MG63 (cell line): ENCODE results near the gene ATP5F1C. TPM values are rescaled to one million over a fixed set of nuclear protein-coding genes. Genes with fewer than 3 reads are reported as not detected.
"Not testable (repeated sequence)": the region's sequence is repeated elsewhere in the genome, so short reads cannot be mapped to it uniquely, and the experiment has no call there.

Experiments used
- DNase-seq: peaks from one replicate; pipeline ENCODE4 v3.0.0-alpha.2; 2020
- H3K27me3 ChIP-seq: fragments of 250-450 bp; sonication (Bioruptor Pico); 2 replicates; pipeline ENCODE4 v1.5.1; 2020; ENCODE audit warnings: mild to moderate bottlenecking, moderate library complexity
- H3K36me3 ChIP-seq: fragments of 250-450 bp; sonication (Bioruptor Pico); 2 replicates; pipeline ENCODE4 v1.5.1; 2020; ENCODE audit warnings: mild to moderate bottlenecking, moderate library complexity
- H3K4me3 ChIP-seq: fragments of 250-450 bp; sonication (Bioruptor Pico); 2 replicates; pipeline ENCODE4 v1.5.1; 2020; ENCODE audit warnings: mild to moderate bottlenecking, moderate library complexity
- H3K9me3 ChIP-seq: fragments of 250-450 bp; sonication (Bioruptor Pico); 2 replicates; pipeline ENCODE4 v1.5.1; 2020; ENCODE audit warnings: mild to moderate bottlenecking, moderate library complexity
- total RNA-seq: library from RNA; depleted of rRNA; stranded (reverse); fragments of >200 nt; shearing (Covaris generic); gene quantifications from 2 replicates; pipeline ENCODE4 v1.2.3, GENCODE V29; 2014; ENCODE audit warnings: low replicate concordance; rRNA removed

The ATP5F1C gene
- 499 and 516 TPM in 2 replicates for total RNA-seq

- DNase-seq, result peak; percentile 95
- Histone ChIP-seq H3K9me3 (no peaks in the 10 kb centered on the region), H3K36me3 (peaks cover 31% of the 10 kb centered on the region), H3K27me3 (no peaks in the 10 kb centered on the region), H3K4me3 (peak within 1 kb of the TSS; percentile 95)
Observed at GRCh38 chr10:7787857-7788638, at the start of gene ATP5F1C, which contains the start of gene KIN. Gene ATP5F1C (plus strand): TSS chr10:7788177. CDS start chr10:7788208, 31 bp downstream. Gene KIN (minus strand): TSS chr10:7787993. CDS start chr10:7787933, 60 bp downstream.

- no peak for DNase-seq
- no peaks in the 10 kb centered on the region for H3K36me3 ChIP-seq
- no peaks in the 10 kb centered on the region for H3K27me3 ChIP-seq
- H3K9me3 ChIP-seq, result no peaks in the 10 kb centered on the region
- no peak overlapping the region for H3K4me3 ChIP-seq
Observed at GRCh38 chr10:7738536-7739407, 49.2 kb upstream of the ATP5F1C start.

GRCh38 chr10:7744307-7744706, 43.7 kb upstream of the ATP5F1C start:
- Histone ChIP-seq H3K9me3 (no peaks in the 10 kb centered on the region), H3K36me3 (no peaks in the 10 kb centered on the region), H3K4me3 (no peak overlapping the region), H3K27me3 (no peaks in the 10 kb centered on the region)
- no peak for DNase-seq

GRCh38 chr10:7748637-7749036, 39.3 kb upstream of the ATP5F1C start:
- DNase-seq, H3K4me3 ChIP-seq, H3K9me3 ChIP-seq, H3K27me3 ChIP-seq: not testable (repeated sequence)
- H3K36me3 ChIP-seq, result peaks cover 14% of the 10 kb centered on the region

GRCh38 chr10:7750222-7750621, 37.8 kb upstream of the ATP5F1C start:
- Histone ChIP-seq H3K4me3 (no peak overlapping the region), H3K9me3 (no peaks in the 10 kb centered on the region), H3K36me3 (peaks cover 21% of the 10 kb centered on the region), H3K27me3 (no peaks in the 10 kb centered on the region)
- no peak for DNase-seq

- no peaks in the 10 kb centered on the region for H3K27me3 ChIP-seq
- peaks cover 35% of the 10 kb centered on the region for H3K36me3 ChIP-seq
- no peaks in the 10 kb centered on the region for H3K9me3 ChIP-seq
- no peak overlapping the region for H3K4me3 ChIP-seq
- DNase-seq, result no peak
Observed at GRCh38 chr10:7752251-7752650, 35.7 kb upstream of the ATP5F1C start.

GRCh38 chr10:7755103-7755502, 32.9 kb upstream of the ATP5F1C start:
- no peak for DNase-seq
- Histone ChIP-seq H3K9me3 (no peaks in the 10 kb centered on the region), H3K36me3 (peaks cover 45% of the 10 kb centered on the region), H3K27me3 (no peaks in the 10 kb centered on the region), H3K4me3 (no peak overlapping the region)

GRCh38 chr10:7756360-7756992, 31.5 kb upstream of the ATP5F1C start:
- Histone ChIP-seq H3K9me3 (no peaks in the 10 kb centered on the region), H3K4me3 (no peak overlapping the region)

GRCh38 chr10:7763929-7764328, 24.0 kb upstream of the ATP5F1C start:
- no peaks in the 10 kb centered on the region for H3K27me3 ChIP-seq
- H3K36me3 ChIP-seq, result peaks cover 60% of the 10 kb centered on the region
- no peak overlapping the region for H3K4me3 ChIP-seq
- no peak for DNase-seq
- H3K9me3 ChIP-seq, result no peaks in the 10 kb centered on the region

More at GRCh38 chr10:7756360-7756992, 31.5 kb upstream of the ATP5F1C start:
- peaks cover 55% of the 10 kb centered on the region for H3K36me3 ChIP-seq
- no peak for DNase-seq
- no peaks in the 10 kb centered on the region for H3K27me3 ChIP-seq

- Histone ChIP-seq H3K36me3 (peaks cover 54% of the 10 kb centered on the region), H3K27me3 (no peaks in the 10 kb centered on the region), H3K4me3 (no peak overlapping the region), H3K9me3 (no peaks in the 10 kb centered on the region)
- no peak for DNase-seq
Observed at GRCh38 chr10:7766241-7766640, 21.7 kb upstream of the ATP5F1C start.

- Histone ChIP-seq H3K36me3 (peaks cover 48% of the 10 kb centered on the region), H3K4me3 (no peak overlapping the region), H3K27me3 (no peaks in the 10 kb centered on the region), H3K9me3 (no peaks in the 10 kb centered on the region)
- peak; percentile 36 for DNase-seq
Observed at GRCh38 chr10:7767209-7767608, 20.8 kb upstream of the ATP5F1C start.

GRCh38 chr10:7768417-7768816, 19.6 kb upstream of the ATP5F1C start:
- no peaks in the 10 kb centered on the region for H3K9me3 ChIP-seq

GRCh38 chr10:7773845-7774801, 13.9 kb upstream of the ATP5F1C start:
- Histone ChIP-seq H3K4me3 (no peak overlapping the region), H3K27me3 (no peaks in the 10 kb centered on the region), H3K9me3 (no peaks in the 10 kb centered on the region), H3K36me3 (peaks cover 33% of the 10 kb centered on the region)
- no peak for DNase-seq

More at GRCh38 chr10:7768417-7768816, 19.6 kb upstream of the ATP5F1C start:
- peaks cover 37% of the 10 kb centered on the region for H3K36me3 ChIP-seq
- no peaks in the 10 kb centered on the region for H3K27me3 ChIP-seq
- no peak overlapping the region for H3K4me3 ChIP-seq
- DNase-seq, result no peak

GRCh38 chr10:7776777-7777176, 11.2 kb upstream of the ATP5F1C start:
- H3K27me3 ChIP-seq, result no peaks in the 10 kb centered on the region
- no peak for DNase-seq
- peaks cover 44% of the 10 kb centered on the region for H3K36me3 ChIP-seq
- H3K4me3 ChIP-seq, result no peak overlapping the region
- no peaks in the 10 kb centered on the region for H3K9me3 ChIP-seq

GRCh38 chr10:7782194-7782593, 5.8 kb upstream of the ATP5F1C start:
- H3K27me3 ChIP-seq, H3K9me3 ChIP-seq, H3K4me3 ChIP-seq, DNase-seq: not testable (repeated sequence)
- peaks cover 30% of the 10 kb centered on the region for H3K36me3 ChIP-seq

- Histone ChIP-seq H3K36me3 (peaks cover 17% of the 10 kb centered on the region), H3K9me3 (no peaks in the 10 kb centered on the region), H3K27me3 (no peaks in the 10 kb centered on the region), H3K4me3 (peak overlapping the region; percentile 95)
- DNase-seq, result no peak
Observed at GRCh38 chr10:7786430-7786829, 1.5 kb upstream of the ATP5F1C start.
